Measurements from ENCODE around the gene ALCAM. TPM values are rescaled to one million over a fixed set of nuclear protein-coding genes. Genes with fewer than 3 reads are reported as not detected.
"Not testable (repeated sequence)": the region's sequence is repeated elsewhere in the genome, so short reads cannot be mapped to it uniquely, and the experiment has no call there.

Gene ALCAM
- total RNA-seq, 1 experiment from 2014 or later: 32.3 TPM

GRCh38 chr3:105403034-105403433 lies 36.3 kb downstream of the ALCAM start:
- H3K36me3 ChIP-seq (ENCODE audit: control insufficient read depth, insufficient read depth, low read length); H3K27me3 ChIP-seq (ENCODE audit: control insufficient read depth, insufficient read depth, low read length); H3K4me1 ChIP-seq (ENCODE audit: control insufficient read depth, insufficient read depth, low read length); CTCF ChIA-PET; H3K27ac ChIP-seq (ENCODE audit: low read length); H3K9me3 ChIP-seq (ENCODE audit: control insufficient read depth, insufficient read depth, low read depth, low read length); DNase-seq (ENCODE audit: low read depth, low spot score); BruUV-seq (replicated peaks); in situ Hi-C loops (cut with HindIII; ENCODE audit: low pct_unique_long_range_greater_than_20kb, low sequenced_read_pairs); H3K4me3 ChIP-seq (ENCODE audit: low read depth in 2 of 2, low read length in 2 of 2); ATAC-seq; intact Hi-C loops (cut with micrococcal nuclease; ENCODE audit: unreplicated experiment): not testable (repeated sequence)
- POLR2A ChIA-PET: interaction anchor here (0.6 kb wide), 1 partner anchor 907 kb away, joined by 8 read pairs; no protein-coding TSS in a partner anchor

GRCh38 chr3:105406268-105406667 lies 39.6 kb downstream of the ALCAM start:
- no TSS peak for BruUV-seq (replicated peaks)
- Histone ChIP-seq H3K9me3 (ENCODE audit: control insufficient read depth, insufficient read depth, low read depth, low read length) (0 out of 2 replicates have a peak, but pooled peaks cover 2% of the 10 kb centered on the region), H3K27ac (ENCODE audit: low read length) (no peak overlapping the region), H3K4me3 (ENCODE audit: low read depth in 2 of 2, low read length in 2 of 2) (no peak overlapping the region), H3K36me3 (ENCODE audit: control insufficient read depth, insufficient read depth, low read length) (no peaks in the 10 kb centered on the region), H3K27me3 (ENCODE audit: control insufficient read depth, insufficient read depth, low read length) (no peaks in the 10 kb centered on the region), H3K4me1 (ENCODE audit: control insufficient read depth, insufficient read depth, low read length) (no peaks in the 10 kb centered on the region)
- in situ Hi-C loops (cut with HindIII; ENCODE audit: low pct_unique_long_range_greater_than_20kb, low sequenced_read_pairs): no loop called here
- intact Hi-C loops (cut with micrococcal nuclease; ENCODE audit: unreplicated experiment): no loop called here
- ChIA-PET POLR2A (no interaction called here), CTCF (no interaction called here)
- DNase-seq (ENCODE audit: low read depth, low spot score) (no peak), ATAC-seq (no peak)
- TF ChIP-seq REST (IDR thresholded peaks at IDR 0.05; ENCODE audit: insufficient read depth in 1 of 2, low read depth in 2 of 2, low read length in 1 of 2) (no peak), SIN3A (IDR thresholded peaks at IDR 0.05; ENCODE audit: borderline replicate concordance, insufficient read depth, low read depth, low read length) (no peak), CTCF (IDR thresholded peaks at IDR 0.05) (no peak), TCF7L2 (IDR thresholded peaks at IDR 0.05; ENCODE audit: low read depth, low read length) (no peak), POLR2AphosphoS5 (IDR thresholded peaks at IDR 0.05; ENCODE audit: low read depth, low read length) (no peak)

- ChIA-PET POLR2A (no interaction called here), CTCF (no interaction called here)
- H3K27me3 ChIP-seq (ENCODE audit: control insufficient read depth, insufficient read depth, low read length): no peaks in the 10 kb centered on the region
- no peaks in the 10 kb centered on the region for H3K36me3 ChIP-seq (ENCODE audit: control insufficient read depth, insufficient read depth, low read length)
- no peak for DNase-seq (ENCODE audit: low read depth, low spot score)
- no peaks in the 10 kb centered on the region for H3K9me3 ChIP-seq (ENCODE audit: control insufficient read depth, insufficient read depth, low read depth, low read length)
- H3K27ac ChIP-seq (ENCODE audit: low read length): no peak overlapping the region
- intact Hi-C loops (cut with micrococcal nuclease; ENCODE audit: unreplicated experiment) (no loop called here), in situ Hi-C loops (cut with HindIII; ENCODE audit: low pct_unique_long_range_greater_than_20kb, low sequenced_read_pairs) (no loop called here)
- H3K4me3 ChIP-seq (ENCODE audit: low read depth in 2 of 2, low read length in 2 of 2): no peak overlapping the region
- TF ChIP-seq POLR2AphosphoS5 (IDR thresholded peaks at IDR 0.05; ENCODE audit: low read depth, low read length) (no peak), CTCF (IDR thresholded peaks at IDR 0.05) (no peak), TCF7L2 (IDR thresholded peaks at IDR 0.05; ENCODE audit: low read depth, low read length) (no peak), REST (IDR thresholded peaks at IDR 0.05; ENCODE audit: insufficient read depth in 1 of 2, low read depth in 2 of 2, low read length in 1 of 2) (no peak), SIN3A (IDR thresholded peaks at IDR 0.05; ENCODE audit: borderline replicate concordance, insufficient read depth, low read depth, low read length) (no peak)
- H3K4me1 ChIP-seq (ENCODE audit: control insufficient read depth, insufficient read depth, low read length): no peaks in the 10 kb centered on the region
- ATAC-seq: no peak
- BruUV-seq (replicated peaks): no TSS peak
Observed at GRCh38 chr3:105409364-105409763, 42.7 kb downstream of the ALCAM start.

Measured in Panc1 (cell line).